ENCODE results near the gene GSTP1.
"Not testable (repeated sequence)": the region's sequence is repeated elsewhere in the genome, so short reads cannot be mapped to it uniquely, and the experiment has no call there.

GSTP1 gene

DNA sequence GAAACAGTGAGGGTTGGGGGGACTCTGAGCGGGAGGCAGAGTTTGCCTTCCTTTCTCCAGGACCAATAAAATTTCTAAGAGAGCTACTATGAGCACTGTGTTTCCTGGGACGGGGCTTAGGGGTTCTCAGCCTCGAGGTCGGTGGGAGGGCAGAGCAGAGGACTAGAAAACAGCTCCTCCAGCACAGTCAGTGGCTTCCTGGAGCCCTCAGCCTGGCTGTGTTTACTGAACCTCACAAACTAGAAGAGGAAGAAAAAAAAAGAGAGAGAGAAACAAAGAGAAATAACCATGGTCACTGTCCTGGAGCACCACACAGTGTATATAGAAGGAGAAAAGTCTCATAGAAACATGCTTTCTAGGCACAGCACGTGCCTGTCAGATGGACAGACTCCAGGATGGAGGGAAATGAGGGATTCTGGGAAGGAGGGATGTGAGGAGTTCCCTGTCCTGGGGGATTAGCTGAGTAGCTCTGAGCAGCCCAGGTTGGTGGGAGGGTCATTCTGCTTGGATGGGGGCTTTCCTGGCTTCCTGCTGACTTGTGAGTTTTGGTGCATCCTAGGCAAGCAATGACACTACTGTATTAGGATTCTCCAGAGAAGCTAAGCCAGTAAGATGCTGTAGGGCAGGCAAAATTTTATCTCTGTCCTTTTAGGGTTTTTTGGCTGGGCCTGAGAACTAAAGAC, 3.1 kb downstream of the GSTP1 start:
- H3K4me1 ChIP-seq (ENCODE audit: control insufficient read depth, insufficient read depth, low read length) = peaks cover 10% of the 10 kb centered on the region
- peaks cover 31% of the 10 kb centered on the region for H3K36me3 ChIP-seq (ENCODE audit: insufficient read depth, low read length)
- no peak overlapping the region for H3K9ac ChIP-seq (ENCODE audit: low read depth, low read length)
- no peak overlapping the region for H3K4me3 ChIP-seq (ENCODE audit: low read length)
- no peaks in the 10 kb centered on the region for H3K9me3 ChIP-seq (replicated peaks; ENCODE audit: low read length)
- no peak overlapping the region for H3K4me2 ChIP-seq (ENCODE audit: low read length)
- peaks cover 7% of the 10 kb centered on the region for H3K27me3 ChIP-seq (ENCODE audit: control insufficient read depth, insufficient read depth, low read length)

GRCh38 chr11:67588136-67588503, 4.5 kb downstream of the GSTP1 start:
- Histone ChIP-seq H3K27me3 (ENCODE audit: control insufficient read depth, insufficient read depth, low read length) (peaks cover 1% of the 10 kb centered on the region), H3K4me1 (ENCODE audit: control insufficient read depth, insufficient read depth, low read length) (peaks cover 10% of the 10 kb centered on the region), H3K4me2 (ENCODE audit: low read length) (no peak overlapping the region), H3K9ac (ENCODE audit: low read depth, low read length) (no peak overlapping the region), H3K36me3 (ENCODE audit: insufficient read depth, low read length) (peaks cover 31% of the 10 kb centered on the region), H3K9me3 (replicated peaks; ENCODE audit: low read length) (no peaks in the 10 kb centered on the region), H3K4me3 (ENCODE audit: low read length) (no peak overlapping the region)

- H3K9ac ChIP-seq (ENCODE audit: low read depth, low read length); H3K27me3 ChIP-seq (ENCODE audit: control insufficient read depth, insufficient read depth, low read length); H3K4me3 ChIP-seq (ENCODE audit: low read length); H3K4me2 ChIP-seq (ENCODE audit: low read length); H3K9me3 ChIP-seq (replicated peaks; ENCODE audit: low read length); H3K4me1 ChIP-seq (ENCODE audit: control insufficient read depth, insufficient read depth, low read length): not testable (repeated sequence)
- H3K36me3 ChIP-seq (ENCODE audit: insufficient read depth, low read length) = peaks cover 31% of the 10 kb centered on the region
Measured at GRCh38 chr11:67588899-67589415, 5.3 kb downstream of the GSTP1 start.

GRCh38 chr11:67592880-67593564, 9.4 kb downstream of the GSTP1 start:
- Histone ChIP-seq H3K4me2 (ENCODE audit: low read length) (no peak overlapping the region), H3K27me3 (ENCODE audit: control insufficient read depth, insufficient read depth, low read length) (peaks cover 12% of the 10 kb centered on the region), H3K9me3 (replicated peaks; ENCODE audit: low read length) (no peaks in the 10 kb centered on the region), H3K4me1 (ENCODE audit: control insufficient read depth, insufficient read depth, low read length) (no peaks in the 10 kb centered on the region), H3K36me3 (ENCODE audit: insufficient read depth, low read length) (peaks cover 2% of the 10 kb centered on the region), H3K9ac (ENCODE audit: low read depth, low read length) (no peak overlapping the region), H3K4me3 (ENCODE audit: low read length) (no peak overlapping the region)

GRCh38 chr11:67593565-67593905, 9.9 kb downstream of the GSTP1 start:
- no peaks in the 10 kb centered on the region for H3K9me3 ChIP-seq (replicated peaks; ENCODE audit: low read length)
- no peak overlapping the region for H3K4me3 ChIP-seq (ENCODE audit: low read length)
- no peaks in the 10 kb centered on the region for H3K4me1 ChIP-seq (ENCODE audit: control insufficient read depth, insufficient read depth, low read length)
- H3K9ac ChIP-seq (ENCODE audit: low read depth, low read length) = no peak overlapping the region
- H3K36me3 ChIP-seq (ENCODE audit: insufficient read depth, low read length) = no peaks in the 10 kb centered on the region
- no peak overlapping the region for H3K4me2 ChIP-seq (ENCODE audit: low read length)
- peaks cover 12% of the 10 kb centered on the region for H3K27me3 ChIP-seq (ENCODE audit: control insufficient read depth, insufficient read depth, low read length)

- Histone ChIP-seq H3K4me3 (ENCODE audit: low read length) (no peak overlapping the region), H3K27me3 (ENCODE audit: control insufficient read depth, insufficient read depth, low read length) (peaks cover 12% of the 10 kb centered on the region), H3K4me2 (ENCODE audit: low read length) (no peak overlapping the region), H3K9ac (ENCODE audit: low read depth, low read length) (no peak overlapping the region), H3K36me3 (ENCODE audit: insufficient read depth, low read length) (no peaks in the 10 kb centered on the region), H3K4me1 (ENCODE audit: control insufficient read depth, insufficient read depth, low read length) (no peaks in the 10 kb centered on the region), H3K9me3 (replicated peaks; ENCODE audit: low read length) (no peaks in the 10 kb centered on the region)
Measured at GRCh38 chr11:67594480-67594879, 10.9 kb downstream of the GSTP1 start.

- H3K4me3 ChIP-seq (ENCODE audit: low read length) = no peak overlapping the region
- no peak overlapping the region for H3K9ac ChIP-seq (ENCODE audit: low read depth, low read length)
- peaks cover 26% of the 10 kb centered on the region for H3K27me3 ChIP-seq (ENCODE audit: control insufficient read depth, insufficient read depth, low read length)
- H3K9me3 ChIP-seq (replicated peaks; ENCODE audit: low read length) = no peaks in the 10 kb centered on the region
- H3K4me2 ChIP-seq (ENCODE audit: low read length) = no peak overlapping the region
- no peaks in the 10 kb centered on the region for H3K36me3 ChIP-seq (ENCODE audit: insufficient read depth, low read length)
- no peaks in the 10 kb centered on the region for H3K4me1 ChIP-seq (ENCODE audit: control insufficient read depth, insufficient read depth, low read length)
Measured at GRCh38 chr11:67596753-67597300, 13.2 kb downstream of the GSTP1 start.

DNA sequence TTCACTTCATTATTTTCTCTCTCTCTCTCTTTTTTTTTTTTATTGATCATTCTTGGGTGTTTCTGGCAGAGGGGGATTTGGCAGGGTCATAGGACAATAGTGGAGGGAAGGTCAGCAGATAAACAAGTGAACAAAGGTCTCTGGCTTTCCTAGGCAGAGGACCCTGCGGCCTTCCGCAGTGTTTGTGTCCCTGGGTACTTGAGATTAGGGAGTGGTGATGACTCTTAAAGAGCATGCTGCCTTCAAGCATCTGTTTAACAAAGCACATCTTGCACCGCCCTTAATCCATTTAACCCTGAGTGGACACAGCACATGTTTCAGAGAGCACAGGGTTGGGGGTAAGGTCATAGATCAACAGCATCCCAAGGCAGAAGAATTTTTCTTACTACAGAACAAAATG, 13.8 kb downstream of the GSTP1 start:
- not testable (repeated sequence) for H3K9me3 ChIP-seq (replicated peaks; ENCODE audit: low read length); H3K9ac ChIP-seq (ENCODE audit: low read depth, low read length); H3K4me2 ChIP-seq (ENCODE audit: low read length); H3K4me1 ChIP-seq (ENCODE audit: control insufficient read depth, insufficient read depth, low read length); H3K4me3 ChIP-seq (ENCODE audit: low read length); H3K36me3 ChIP-seq (ENCODE audit: insufficient read depth, low read length)
- H3K27me3 ChIP-seq (ENCODE audit: control insufficient read depth, insufficient read depth, low read length) = peaks cover 27% of the 10 kb centered on the region

DNA sequence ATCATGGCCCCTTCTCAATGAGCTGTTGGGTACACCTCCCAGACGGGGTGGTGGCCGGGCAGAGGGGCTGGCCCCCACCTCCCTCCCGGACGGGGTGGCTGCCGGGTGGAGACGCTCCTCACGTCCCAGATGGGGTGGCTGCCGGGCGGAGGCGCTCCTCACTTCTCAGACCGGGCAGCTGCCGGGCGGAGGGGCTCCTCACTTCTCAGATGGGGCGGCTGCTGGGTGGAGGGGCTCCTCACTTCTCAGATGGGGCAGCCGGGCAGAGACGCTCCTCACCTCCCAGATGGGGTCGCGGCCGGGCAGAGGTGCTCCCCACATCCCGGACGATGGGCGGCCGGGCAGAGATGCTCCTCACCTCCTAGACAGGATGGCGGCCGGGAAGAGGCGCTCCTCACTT, 14.4 kb downstream of the GSTP1 start:
- not testable (repeated sequence) for H3K36me3 ChIP-seq (ENCODE audit: insufficient read depth, low read length); H3K4me1 ChIP-seq (ENCODE audit: control insufficient read depth, insufficient read depth, low read length); H3K9ac ChIP-seq (ENCODE audit: low read depth, low read length); H3K4me3 ChIP-seq (ENCODE audit: low read length); H3K4me2 ChIP-seq (ENCODE audit: low read length); H3K9me3 ChIP-seq (replicated peaks; ENCODE audit: low read length)
- peaks cover 32% of the 10 kb centered on the region for H3K27me3 ChIP-seq (ENCODE audit: control insufficient read depth, insufficient read depth, low read length)

DNA sequence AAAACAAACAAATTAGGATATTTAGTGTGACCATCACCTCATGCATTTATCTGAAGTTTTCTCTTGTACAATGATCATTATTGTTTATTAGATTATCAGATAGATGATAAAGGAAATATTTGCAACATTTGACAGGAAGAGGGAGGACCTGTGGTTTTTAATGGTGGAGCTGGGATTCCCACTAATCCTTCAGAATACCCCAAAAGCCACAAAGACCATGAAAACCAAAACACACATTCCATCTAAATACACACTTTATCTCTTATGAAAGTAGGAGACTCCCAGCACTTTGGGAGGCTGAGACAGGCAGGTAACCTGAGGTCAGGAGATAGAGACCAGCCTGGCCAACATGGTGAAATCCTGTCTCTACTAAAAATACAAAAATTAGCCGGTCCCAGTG, 15.5 kb downstream of the GSTP1 start:
- Histone ChIP-seq H3K4me1 (ENCODE audit: control insufficient read depth, insufficient read depth, low read length) (no peaks in the 10 kb centered on the region), H3K9ac (ENCODE audit: low read depth, low read length) (no peak overlapping the region), H3K4me3 (ENCODE audit: low read length) (no peak overlapping the region), H3K27me3 (ENCODE audit: control insufficient read depth, insufficient read depth, low read length) (peaks cover 24% of the 10 kb centered on the region), H3K36me3 (ENCODE audit: insufficient read depth, low read length) (no peaks in the 10 kb centered on the region), H3K9me3 (replicated peaks; ENCODE audit: low read length) (no peaks in the 10 kb centered on the region), H3K4me2 (ENCODE audit: low read length) (no peak overlapping the region)

GRCh38 chr11:67600324-67601029, 16.9 kb downstream of the GSTP1 start:
- Histone ChIP-seq H3K4me1 (ENCODE audit: control insufficient read depth, insufficient read depth, low read length) (no peaks in the 10 kb centered on the region), H3K27me3 (ENCODE audit: control insufficient read depth, insufficient read depth, low read length) (peaks cover 24% of the 10 kb centered on the region), H3K4me2 (ENCODE audit: low read length) (no peak overlapping the region), H3K9me3 (replicated peaks; ENCODE audit: low read length) (no peaks in the 10 kb centered on the region), H3K4me3 (ENCODE audit: low read length) (no peak overlapping the region), H3K9ac (ENCODE audit: low read depth, low read length) (no peak overlapping the region), H3K36me3 (ENCODE audit: insufficient read depth, low read length) (no peaks in the 10 kb centered on the region)

Data from skeletal muscle satellite cell (primary cell).